WTC11 (cell line): ENCODE results near the gene PAMR1. TPM values are rescaled to one million over a fixed set of nuclear protein-coding genes. Genes with fewer than 3 reads are reported as not detected.

Experiments used
- ATAC-seq: fragments of 200-7000 bp; cut with Tn5 transposase; 2 replicates; pipeline ENCODE4 v1.10.0; 2021; ENCODE audit warnings: mild to moderate bottlenecking, moderate library complexity
- CTCF ChIA-PET: fragments of 300-600 bp; sonication (Branson Sonifier 250); formaldehyde crosslinking; loops from one replicate; lab custom pipeline; 2021; ENCODE audit warnings: antibody characterized with exemption; lab: Charles Lee
- POLR2A ChIA-PET: fragments of 350-600 bp; sonication (Branson Sonifier 250); formaldehyde crosslinking; loops from one replicate; lab custom pipeline; 2021; ENCODE audit warnings: antibody characterized with exemption; lab: Charles Lee
- DNase-seq: peaks from one replicate; pipeline ENCODE4 v3.0.0; 2021; ENCODE audit warnings: low spot score
- H3K27ac Mint-ChIP-seq: 2 replicates; pipeline ENCODE4 v1.8.0; 2021; ENCODE audit warnings: mixed read lengths
- H3K27me3 Mint-ChIP-seq: 2 replicates; pipeline ENCODE4 v1.8.0; 2021; ENCODE audit warnings: low read depth, mild to moderate bottlenecking, moderate library complexity, mixed read lengths
- H3K36me3 Mint-ChIP-seq: 2 replicates; pipeline ENCODE4 v1.8.0; 2021; ENCODE audit warnings: mixed read lengths
- H3K4me1 Mint-ChIP-seq: 2 replicates; pipeline ENCODE4 v1.8.0; 2022; ENCODE audit warnings: mixed read lengths
- H3K4me3 Mint-ChIP-seq: 2 replicates; pipeline ENCODE4 v1.8.0; 2021; ENCODE audit warnings: mild to moderate bottlenecking, moderate library complexity, mixed read lengths
- H3K9me3 Mint-ChIP-seq: 2 replicates; pipeline ENCODE4 v1.8.0; 2021; ENCODE audit warnings: mixed read lengths
- ARID4B ChIP-seq: sonication (generic); formaldehyde crosslinking; IDR thresholded peaks from 2 replicates; pipeline ENCODE4 v1.8.0; 2023; ENCODE audit warnings: missing genetic modification reagents, mild to moderate bottlenecking, borderline replicate concordance
- ATF1 ChIP-seq: sonication (generic); formaldehyde crosslinking; IDR thresholded peaks from 2 replicates; pipeline ENCODE4 v1.8.1; 2023; ENCODE audit warnings: mild to moderate bottlenecking, moderate library complexity, missing genetic modification reagents
- ATF6 ChIP-seq: sonication (generic); formaldehyde crosslinking; IDR thresholded peaks from 2 replicates; pipeline ENCODE4 v1.8.1; 2023; ENCODE audit warnings: mild to moderate bottlenecking, missing genetic modification reagents
- CREB1 ChIP-seq: sonication (generic); formaldehyde crosslinking; IDR thresholded peaks from 2 replicates; pipeline ENCODE4 v1.8.0; 2023; ENCODE audit warnings: mild to moderate bottlenecking, missing genetic modification reagents
- CTCF ChIP-seq: fragments of 200-600 bp; IDR thresholded peaks from 2 replicates; pipeline ENCODE4 v1.8.0; 2022; ENCODE audit warnings: antibody characterized with exemption
- E2F1 ChIP-seq: sonication (generic); formaldehyde crosslinking; IDR thresholded peaks from 2 replicates; pipeline ENCODE4 v1.8.0; 2022; ENCODE audit warnings: mild to moderate bottlenecking, missing genetic modification reagents
- ERG ChIP-seq: fragments of 250-450 bp; sonication (Bioruptor Pico); IDR thresholded peaks from 2 replicates; pipeline ENCODE4 v1.8.0; 2021; ENCODE audit warnings: mild to moderate bottlenecking
- FOXP4 ChIP-seq: sonication (generic); formaldehyde crosslinking; IDR thresholded peaks from 2 replicates; pipeline ENCODE4 v1.8.0; 2022; ENCODE audit warnings: mild to moderate bottlenecking, missing genetic modification reagents
- MAX ChIP-seq: sonication (generic); formaldehyde crosslinking; IDR thresholded peaks from 2 replicates; pipeline ENCODE4 v1.8.0; 2022; ENCODE audit warnings: mild to moderate bottlenecking, missing genetic modification reagents
- NR1H2 ChIP-seq: sonication (generic); formaldehyde crosslinking; IDR thresholded peaks from 2 replicates; pipeline ENCODE4 v1.9.0; 2021; ENCODE audit warnings: mild to moderate bottlenecking, moderate library complexity, missing genetic modification reagents
- NR2C2 ChIP-seq: sonication (generic); formaldehyde crosslinking; IDR thresholded peaks from 2 replicates; pipeline ENCODE4 v1.8.0; 2022; ENCODE audit warnings: mild to moderate bottlenecking, missing genetic modification reagents
- NR3C1 ChIP-seq: sonication (generic); formaldehyde crosslinking; conservative IDR thresholded peaks from 2 replicates; pipeline ENCODE4 v1.8.1; 2023; ENCODE audit warnings: low read depth, mild to moderate bottlenecking, missing genetic modification reagents
- OVOL2 ChIP-seq: fragments of 250-450 bp; sonication (Bioruptor Pico); IDR thresholded peaks from 2 replicates; pipeline ENCODE4 v1.9.0; 2021; ENCODE audit warnings: mild to moderate bottlenecking, borderline replicate concordance
- PREB ChIP-seq: sonication (generic); formaldehyde crosslinking; IDR thresholded peaks from 2 replicates; pipeline ENCODE4 v1.8.1; 2022; ENCODE audit warnings: mild to moderate bottlenecking, missing genetic modification reagents, moderate library complexity, borderline replicate concordance
- RELA ChIP-seq: sonication (generic); formaldehyde crosslinking; IDR thresholded peaks from 2 replicates; pipeline ENCODE4 v1.8.1; 2022; ENCODE audit warnings: missing genetic modification reagents, mild to moderate bottlenecking, borderline replicate concordance
- SMAD3 ChIP-seq: sonication (generic); formaldehyde crosslinking; IDR thresholded peaks from 2 replicates; pipeline ENCODE4 v1.8.0; 2022; ENCODE audit warnings: missing genetic modification reagents, mild to moderate bottlenecking, borderline replicate concordance
- SOX15 ChIP-seq: fragments of 250-450 bp; sonication (Bioruptor Pico); IDR thresholded peaks from 2 replicates; pipeline ENCODE4 v1.9.0; 2021; ENCODE audit warnings: mild to moderate bottlenecking
- ZNF121 ChIP-seq: sonication (generic); formaldehyde crosslinking; IDR thresholded peaks from 2 replicates; pipeline ENCODE4 v1.8.0; 2023; ENCODE audit warnings: missing genetic modification reagents
- ZNF232 ChIP-seq: sonication (generic); formaldehyde crosslinking; IDR thresholded peaks from 2 replicates; pipeline ENCODE4 v1.8.0; 2022; ENCODE audit warnings: mild to moderate bottlenecking, missing genetic modification reagents
- total RNA-seq: library from RNA; stranded (reverse); gene quantifications from 3 replicates; pipeline ENCODE4 v1.2.3, GENCODE V29; 2021

PAMR1 gene
- total RNA-seq, 1 experiment from 2014 or later: 3.2 TPM

GRCh38 chr11:35413598-35413997 lies 111.8 kb downstream of the PAMR1 start (continued):
- TF ChIP-seq PREB (CRISPR knock-in tag): no peak

GRCh38 chr11:35412285-35412684 lies 113.1 kb downstream of the PAMR1 start:
- Mint-ChIP-seq H3K27ac (no peak overlapping the region), H3K4me1 (no peaks in the 10 kb centered on the region), H3K27me3 (peaks cover 52% of the 10 kb centered on the region), H3K4me3 (no peak overlapping the region), H3K36me3 (no peaks in the 10 kb centered on the region), H3K9me3 (no peaks in the 10 kb centered on the region)
- ATAC-seq (peak; percentile 88), DNase-seq (no peak)
- TF ChIP-seq NR3C1 (CRISPR knock-in tag): no peak
- no peak for TF ChIP-seq E2F1 (CRISPR knock-in tag)
- TF ChIP-seq OVOL2 (CRISPR knock-in tag): no peak
- no peak for TF ChIP-seq RELA (CRISPR knock-in tag)
- TF ChIP-seq CREB1 (CRISPR knock-in tag): no peak
- no peak for TF ChIP-seq MAX
- no peak for TF ChIP-seq ERG
- TF ChIP-seq ZNF121: no peak
- no peak for TF ChIP-seq SMAD3
- POLR2A ChIA-PET: no interaction called here
- CTCF ChIA-PET: interaction anchor here (0.6 to 1.2 kb wide), 10 partner anchors 20 to 898 kb away, joined by 3 to 8 read pairs (median 3); partner anchors contain the start of genes ELF5 and PAMR1

- DNase-seq: no peak
- CTCF ChIA-PET: no interaction called here
- Mint-ChIP-seq H3K27ac (no peak overlapping the region), H3K4me1 (peaks cover 8% of the 10 kb centered on the region), H3K4me3 (no peak overlapping the region), H3K9me3 (no peaks in the 10 kb centered on the region), H3K36me3 (no peaks in the 10 kb centered on the region), H3K27me3 (peaks cover 17% of the 10 kb centered on the region)
- ATAC-seq: no peak
- POLR2A ChIA-PET: no interaction called here
- TF ChIP-seq ARID4B: no peak
- no peak for TF ChIP-seq CREB1 (CRISPR knock-in tag)
- no peak for TF ChIP-seq ZNF232 (CRISPR knock-in tag)
- TF ChIP-seq FOXP4: no peak
- no peak for TF ChIP-seq NR2C2 (CRISPR knock-in tag)
- no peak for TF ChIP-seq ATF1 (CRISPR knock-in tag)
- no peak for TF ChIP-seq MAX
- TF ChIP-seq ATF6 (CRISPR knock-in tag): no peak
- no peak for TF ChIP-seq SOX15
- no peak for TF ChIP-seq NR1H2 (CRISPR knock-in tag)
- TF ChIP-seq CTCF: no peak
Observed at GRCh38 chr11:35407041-35407440, 118.4 kb downstream of the PAMR1 start.
